ENCODE results near the gene IGFN1.

GRCh38 chr1:201219481-201220387 lies 29.1 kb downstream of the IGFN1 start:
- no peak for TF ChIP-seq POLR2AphosphoS5 (IDR thresholded peaks at IDR 0.05; ENCODE audit: low read depth)
- no peak for TF ChIP-seq CTCF (conservative IDR thresholded peaks at IDR 0.05; ENCODE audit: low read depth in 2 of 2)
- no peak for TF ChIP-seq REST (IDR thresholded peaks at IDR 0.05; ENCODE audit: unreplicated experiment)
- no peak for TF ChIP-seq EZH2phosphoT487 (IDR thresholded peaks at IDR 0.05; ENCODE audit: unreplicated experiment)
- no peak for TF ChIP-seq EZH2 (IDR thresholded peaks at IDR 0.05; ENCODE audit: low read depth, unreplicated experiment)
